Testis (tissue), 3 donors: Measurements from ENCODE around the gene MCM5. TPM values are rescaled to one million over a fixed set of nuclear protein-coding genes. Genes with fewer than 3 reads are reported as not detected.
"Not testable (repeated sequence)": the region's sequence is repeated elsewhere in the genome, so short reads cannot be mapped to it uniquely, and the experiment has no call there.

Source experiments
- DNase-seq: peaks from one replicate; pipeline ENCODE4 v3.0.0-alpha.2; 2019
- H3K27ac ChIP-seq, 2 donors: fragments of 200-600 bp; sonication (generic); one replicate each; pipeline ENCODE4 v1.5.1; 2019
- H3K27me3 ChIP-seq: fragments of 200-600 bp; sonication (generic); one replicate; pipeline ENCODE4 v1.5.1; 2019
- H3K36me3 ChIP-seq: fragments of 200-600 bp; sonication (generic); one replicate; pipeline ENCODE4 v1.5.1; 2017; ENCODE audit warnings: low read depth; ENCODE audit errors: missing control alignments
- H3K4me1 ChIP-seq: fragments of 200-600 bp; sonication (generic); one replicate; pipeline ENCODE4 v1.5.1; 2019
- H3K4me3 ChIP-seq, 2 donors: fragments of 200-600 bp; sonication (generic); one replicate each; pipeline ENCODE4 v1.5.1; 2017 to 2019
- H3K9me3 ChIP-seq: fragments of 200-600 bp; sonication (generic); one replicate; pipeline ENCODE4 v1.5.1; 2017
- POLR2A ChIP-seq: fragments of 450-650 bp; IDR thresholded peaks from one replicate; pipeline ENCODE4 v1.6.1; 2017; ENCODE audit warnings: antibody characterized with exemption, mild to moderate bottlenecking, moderate library complexity
- WGBS, 2 donors: methylation state at CpG; one replicate each; pipeline ENCODE4 v1.1.5; 2018; 5-methylcytosine and 5-hydroxymethylcytosine counted together
- intact Hi-C: fragments of 100-400 bp; cut with DNase I; formaldehyde crosslinking; loops from one replicate; pipeline ENCODE4 v1.15.1; 2023; ENCODE audit warnings: low total_unique reads
- polyA plus RNA-seq: library from polyadenylated mRNA; stranded (reverse); fragments of 350-450 nt; fragmentation: Illumina TruSeq; extraction: RNeasy Lipid Tissue Mini Kit (QIAGEN cat#74804); gene quantifications from one replicate; pipeline ENCODE4 v1.2.3, GENCODE V29; 2014; ENCODE audit warnings: low read depth, low replicate concordance; ENCODE audit not compliant: insufficient read depth
- total RNA-seq, 2 donors: library from RNA; depleted of rRNA; stranded (reverse); fragments of >200 nt; gene quantifications; one replicate each; pipeline ENCODE4 v1.2.3, GENCODE V29; 2016
- TF ChIP-seq, protein P1 (sequence below), 3 experiments: fragments of 450-650 bp in 2 of 3; fragments of 200-600 bp in 1 of 3; sonication (generic) in 1 of 3; IDR thresholded peaks; one replicate each; pipeline ENCODE4 v1.5.1; 2016 to 2019; ENCODE audit warnings: antibody characterized with exemption in 3 of 3, mild to moderate bottlenecking in 2 of 3, moderate library complexity in 1 of 3

Gene MCM5
- total and polyA plus RNA-seq, 3 donors from 2014 or later = 34.3 to 49.6 (median 42.1) TPM

DNA sequence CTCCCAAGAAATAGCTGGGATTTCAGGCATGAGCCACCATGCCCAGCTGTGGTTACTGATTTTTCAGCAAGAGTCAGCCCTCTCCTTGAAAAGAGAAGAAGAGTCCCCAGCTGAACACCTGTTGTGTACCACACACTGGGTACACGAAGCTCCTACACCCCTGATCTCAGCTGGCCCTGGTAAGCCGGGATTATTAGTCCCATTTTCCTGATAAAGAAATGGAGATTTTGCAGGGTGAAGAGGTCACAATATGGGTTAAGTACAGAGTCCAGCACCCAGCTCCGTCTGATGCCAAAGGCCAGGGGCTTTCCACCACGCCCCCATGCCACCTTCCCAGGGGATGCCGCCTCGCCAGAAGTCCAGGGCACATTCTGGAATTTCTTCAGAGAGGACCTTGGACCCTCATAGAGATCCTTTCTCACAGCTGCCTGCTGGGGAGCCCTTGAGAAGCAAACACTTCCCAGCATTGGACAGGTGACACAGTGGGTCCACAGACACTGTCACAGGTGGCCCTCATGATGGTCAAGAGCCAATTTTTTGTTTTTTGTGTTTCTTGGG lies 38.9 kb upstream of the MCM5 start:
- intact Hi-C loops = no loop called here
- no peaks in the 10 kb centered on the region for H3K27me3 ChIP-seq
- no peak overlapping the region for H3K4me3 ChIP-seq
- no peak for DNase-seq
- no peak overlapping the region for H3K27ac ChIP-seq
- H3K36me3 ChIP-seq = no peaks in the 10 kb centered on the region
- no peaks in the 10 kb centered on the region for H3K9me3 ChIP-seq
- no peaks in the 10 kb centered on the region for H3K4me1 ChIP-seq
- WGBS, 2 donors = 54 to 78% methylated on average over 6 of the region's 6 CpGs
- TF ChIP-seq, protein P1, sequence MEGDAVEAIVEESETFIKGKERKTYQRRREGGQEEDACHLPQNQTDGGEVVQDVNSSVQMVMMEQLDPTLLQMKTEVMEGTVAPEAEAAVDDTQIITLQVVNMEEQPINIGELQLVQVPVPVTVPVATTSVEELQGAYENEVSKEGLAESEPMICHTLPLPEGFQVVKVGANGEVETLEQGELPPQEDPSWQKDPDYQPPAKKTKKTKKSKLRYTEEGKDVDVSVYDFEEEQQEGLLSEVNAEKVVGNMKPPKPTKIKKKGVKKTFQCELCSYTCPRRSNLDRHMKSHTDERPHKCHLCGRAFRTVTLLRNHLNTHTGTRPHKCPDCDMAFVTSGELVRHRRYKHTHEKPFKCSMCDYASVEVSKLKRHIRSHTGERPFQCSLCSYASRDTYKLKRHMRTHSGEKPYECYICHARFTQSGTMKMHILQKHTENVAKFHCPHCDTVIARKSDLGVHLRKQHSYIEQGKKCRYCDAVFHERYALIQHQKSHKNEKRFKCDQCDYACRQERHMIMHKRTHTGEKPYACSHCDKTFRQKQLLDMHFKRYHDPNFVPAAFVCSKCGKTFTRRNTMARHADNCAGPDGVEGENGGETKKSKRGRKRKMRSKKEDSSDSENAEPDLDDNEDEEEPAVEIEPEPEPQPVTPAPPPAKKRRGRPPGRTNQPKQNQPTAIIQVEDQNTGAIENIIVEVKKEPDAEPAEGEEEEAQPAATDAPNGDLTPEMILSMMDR (IDR thresholded peaks at IDR 0.05) = no peak
- TF ChIP-seq POLR2A = no peak

DNA sequence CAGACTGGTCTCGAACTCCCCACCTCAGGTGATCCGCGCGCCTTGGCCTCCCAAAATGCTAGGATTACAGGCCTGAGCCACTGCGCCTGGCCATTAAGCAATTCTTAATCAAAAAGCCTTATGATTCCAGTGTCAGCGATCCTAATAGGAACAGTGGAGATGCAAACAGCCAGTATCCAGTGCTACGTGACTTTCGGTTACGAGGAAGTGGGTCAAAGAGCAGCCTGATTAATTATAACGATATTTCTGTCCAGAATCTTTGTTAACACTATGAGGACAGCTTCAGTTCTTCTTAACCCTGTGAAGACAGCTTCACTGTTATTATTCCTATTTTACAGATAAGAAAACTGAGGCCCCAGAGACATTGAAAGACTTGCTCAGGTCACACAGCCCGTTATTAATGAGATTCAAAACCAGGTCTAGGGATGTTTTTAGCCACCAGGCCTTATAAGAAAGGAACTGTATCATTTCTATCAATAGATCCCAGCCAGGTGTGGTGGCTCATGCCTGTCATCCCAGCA lies 36.3 kb upstream of the MCM5 start:
- 79 to 90% methylated on average over 11 of the region's 11 CpGs for WGBS, 2 donors
- no peak overlapping the region for H3K4me3 ChIP-seq
- H3K4me1 ChIP-seq = no peaks in the 10 kb centered on the region
- no peaks in the 10 kb centered on the region for H3K9me3 ChIP-seq
- H3K36me3 ChIP-seq = no peaks in the 10 kb centered on the region
- no peaks in the 10 kb centered on the region for H3K27me3 ChIP-seq
- no peak for DNase-seq
- TF ChIP-seq, protein P1 (IDR thresholded peaks at IDR 0.05) = no peak
- TF ChIP-seq POLR2A = no peak
- intact Hi-C loops = no loop called here
- no peak overlapping the region for H3K27ac ChIP-seq

DNA sequence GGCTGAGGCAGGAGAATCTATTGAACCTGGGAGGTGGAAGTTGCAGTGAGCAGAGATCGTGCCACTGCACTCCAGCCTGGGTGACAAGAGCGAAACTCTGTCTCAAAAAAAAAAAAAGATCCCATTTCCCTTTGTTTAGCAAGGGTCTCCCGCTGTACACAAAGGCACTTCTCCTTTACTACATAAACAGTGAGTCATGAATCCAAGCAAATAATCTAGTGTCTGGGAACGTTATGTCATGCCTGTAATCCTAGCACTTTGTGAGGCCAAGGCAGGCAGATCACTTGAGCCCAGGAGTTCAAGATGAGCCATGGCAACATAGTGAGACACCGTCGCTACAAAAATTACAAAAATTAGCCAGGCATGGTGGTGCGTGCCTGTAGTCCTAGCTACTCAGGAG lies 35.7 kb upstream of the MCM5 start:
- H3K4me3 ChIP-seq, H3K36me3 ChIP-seq, H3K27ac ChIP-seq, H3K27me3 ChIP-seq, intact Hi-C loops, H3K9me3 ChIP-seq, DNase-seq, H3K4me1 ChIP-seq: not testable (repeated sequence)
- 69 to 72% methylated on average over 7 of the region's 7 CpGs for WGBS, 2 donors

DNA sequence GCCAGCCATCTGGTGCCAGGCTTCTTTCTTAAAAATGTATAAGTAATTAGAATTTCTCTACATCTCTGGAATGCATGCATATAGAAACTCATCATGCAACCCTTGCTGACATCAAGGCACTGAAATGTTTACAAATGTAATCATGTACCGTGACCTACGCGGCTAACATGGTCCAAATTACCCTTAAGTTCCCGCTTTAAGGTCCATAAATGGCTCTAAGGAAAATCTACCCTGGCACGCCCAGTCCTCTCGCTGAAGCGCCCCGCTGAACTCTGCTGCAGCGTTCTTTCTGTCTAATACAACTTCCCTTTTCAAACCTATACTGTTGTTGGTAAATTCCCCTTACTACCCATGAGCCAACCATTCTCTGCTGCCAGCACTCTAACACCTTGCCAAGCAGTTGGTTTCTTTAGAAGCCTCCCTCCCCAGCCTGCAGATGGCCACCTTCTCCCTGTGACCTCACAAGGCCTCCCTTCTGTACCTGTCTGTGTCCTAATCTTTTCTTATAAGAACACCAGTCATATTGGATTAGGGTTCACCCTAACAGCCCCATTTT lies 32.5 kb upstream of the MCM5 start:
- Histone ChIP-seq H3K27ac (no peak overlapping the region), H3K9me3 (no peaks in the 10 kb centered on the region)
- WGBS, 2 donors = 86 to 87% methylated on average over 9 of the region's 9 CpGs

DNA sequence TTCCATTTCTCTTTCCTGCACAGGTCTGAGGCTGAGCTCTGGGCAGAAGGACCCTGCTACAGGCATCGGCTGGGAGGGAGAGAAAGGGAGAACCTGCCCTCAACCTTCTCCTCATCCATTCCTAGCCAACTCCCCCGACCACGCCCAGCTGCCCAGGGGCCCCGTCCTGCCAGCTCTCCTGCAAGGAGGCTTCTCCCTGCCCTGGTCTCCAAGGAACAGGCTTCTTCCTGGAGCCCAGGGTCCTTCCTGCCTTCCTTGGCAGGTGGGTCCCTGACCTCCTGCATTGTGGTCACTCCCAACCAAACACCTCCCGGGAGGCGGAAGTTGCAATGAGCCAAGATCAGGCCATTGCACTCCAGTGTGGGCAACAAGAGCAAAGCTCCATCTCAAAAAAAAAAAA lies 31.6 kb upstream of the MCM5 start:
- intact Hi-C loops = no loop called here
- WGBS, 2 donors = 83 to 85% methylated on average over 6 of the region's 6 CpGs
- TF ChIP-seq, protein P1 (IDR thresholded peaks at IDR 0.05) = no peak
- no peak for TF ChIP-seq POLR2A
- no peaks in the 10 kb centered on the region for H3K27me3 ChIP-seq
- H3K9me3 ChIP-seq = no peaks in the 10 kb centered on the region
- no peaks in the 10 kb centered on the region for H3K36me3 ChIP-seq
- H3K27ac ChIP-seq = no peak overlapping the region
- DNase-seq = no peak
- no peak overlapping the region for H3K4me3 ChIP-seq
- peaks cover 13% of the 10 kb centered on the region for H3K4me1 ChIP-seq

More for the DNA sequence above, 32.5 kb upstream of the MCM5 start:
- TF ChIP-seq POLR2A = no peak
- TF ChIP-seq, protein P1 (IDR thresholded peaks at IDR 0.05) = no peak
- no peak for DNase-seq
- H3K4me1 ChIP-seq = peaks cover 13% of the 10 kb centered on the region
- H3K36me3 ChIP-seq = no peaks in the 10 kb centered on the region
- no peaks in the 10 kb centered on the region for H3K27me3 ChIP-seq
- intact Hi-C loops = no loop called here
- no peak overlapping the region for H3K4me3 ChIP-seq
